Measurements from ENCODE around the gene UHRF2. TPM values are rescaled to one million over a fixed set of nuclear protein-coding genes. Genes with fewer than 3 reads are reported as not detected.

Gene UHRF2
- total RNA-seq, 4 donors from 2014 or later, result 31.1 to 44.4 (median 41.8) TPM

- intact Hi-C loops (cut with DNase I), result no loop called here
- TF ChIP-seq CTCF (IDR thresholded peaks at IDR 0.05), result no peak
- no peak overlapping the region for H3K4me3 ChIP-seq
- H3K27ac ChIP-seq (replicated peaks in 1 of 4), result no peak overlapping the region
- H3K9me3 ChIP-seq, result no peaks in the 10 kb centered on the region
- peaks cover 0 to 17% (median 8%) of the 10 kb centered on the region in 4 donors for H3K36me3 ChIP-seq
- WGBS, result 94% methylated on average over 3 of the region's 3 CpGs
- no peak for DNase-seq (ENCODE audit: extremely low spot score)
- no peaks in the 10 kb centered on the region for H3K4me1 ChIP-seq
- H3K27me3 ChIP-seq, result no peaks in the 10 kb centered on the region
Observed at GRCh38 chr9:6461619-6462018, 48.6 kb downstream of the UHRF2 start.

- intact Hi-C loops (cut with DNase I), result no loop called here
- H3K4me3 ChIP-seq, result no peak overlapping the region
- H3K36me3 ChIP-seq, result peaks cover 0 to 9% (median 6%) of the 10 kb centered on the region in 4 donors
- H3K4me1 ChIP-seq, result peaks cover 0 to 5% (median 0%) of the 10 kb centered on the region in 4 donors
- WGBS, result 91% methylated on average over 6 of the region's 6 CpGs
- no peaks in the 10 kb centered on the region for H3K9me3 ChIP-seq
- H3K27ac ChIP-seq (replicated peaks in 1 of 4), result no peak overlapping the region
- TF ChIP-seq POLR2AphosphoS5 (IDR thresholded peaks at IDR 0.05) (no peak), POLR2A (IDR thresholded peaks at IDR 0.05; ENCODE audit: low read depth) (no peak), EP300 (IDR thresholded peaks at IDR 0.05) (no peak), CTCF (IDR thresholded peaks at IDR 0.05) (no peak)
- H3K27me3 ChIP-seq, result no peaks in the 10 kb centered on the region
- DNase-seq (ENCODE audit: extremely low spot score), result no peak
Observed at GRCh38 chr9:6467006-6467625, 54.1 kb downstream of the UHRF2 start.

DNA sequence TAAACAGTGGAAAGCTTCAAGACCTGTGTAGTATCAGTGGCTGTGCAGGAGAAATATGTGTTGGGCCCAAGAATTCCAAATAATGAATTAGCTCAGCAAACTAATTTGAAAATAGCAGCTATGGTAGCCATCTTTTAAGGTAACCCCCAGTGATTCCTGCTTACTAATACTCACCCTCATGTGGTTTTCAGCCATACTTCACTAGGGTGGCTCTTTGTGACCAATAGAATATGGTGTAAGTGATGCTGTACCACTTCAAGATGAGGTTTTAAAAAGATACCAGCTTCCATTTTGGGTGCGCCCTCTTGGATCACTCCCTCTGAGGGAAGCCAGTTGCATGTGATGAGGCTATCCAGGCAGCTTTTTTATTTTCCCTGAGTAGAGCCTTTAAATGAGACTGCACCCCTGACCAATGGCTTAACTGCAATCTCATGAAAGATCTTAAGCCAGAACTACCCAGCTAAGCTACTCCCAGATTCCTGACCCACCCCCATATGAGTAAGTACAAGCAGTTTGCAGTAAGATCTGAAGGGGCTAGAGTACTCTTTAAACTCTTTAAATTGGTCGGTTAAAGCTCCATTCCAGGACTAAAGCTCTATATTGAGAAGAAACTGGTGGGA lies 58.3 kb downstream of the UHRF2 start:
- Histone ChIP-seq H3K36me3 (peaks cover 0 to 10% (median 3%) of the 10 kb centered on the region in 4 donors), H3K9me3 (no peaks in the 10 kb centered on the region), H3K27ac (replicated peaks in 1 of 4) (no peak overlapping the region), H3K4me3 (no peak overlapping the region), H3K27me3 (no peaks in the 10 kb centered on the region), H3K4me1 (peaks cover 0 to 7% (median 0%) of the 10 kb centered on the region in 4 donors)
- DNase-seq (ENCODE audit: extremely low spot score), result no peak
- intact Hi-C loops (cut with DNase I), result no loop called here
- 88% methylated on average over 2 of the region's 2 CpGs for WGBS
- no peak for TF ChIP-seq EP300 (IDR thresholded peaks at IDR 0.05)
- no peak for TF ChIP-seq CTCF (IDR thresholded peaks at IDR 0.05)
- no peak for TF ChIP-seq POLR2A (IDR thresholded peaks at IDR 0.05; ENCODE audit: low read depth)

- peaks cover 0 to 24% (median 13%) of the 10 kb centered on the region in 4 donors for H3K36me3 ChIP-seq
- no peaks in the 10 kb centered on the region for H3K27me3 ChIP-seq
- TF ChIP-seq POLR2A (IDR thresholded peaks at IDR 0.05; ENCODE audit: low read depth) (no peak), POLR2AphosphoS5 (IDR thresholded peaks at IDR 0.05) (no peak), EP300 (IDR thresholded peaks at IDR 0.05) (no peak), CTCF (IDR thresholded peaks at IDR 0.05) (no peak)
- DNase-seq (ENCODE audit: extremely low spot score), result no peak
- no peak overlapping the region for H3K27ac ChIP-seq (replicated peaks in 1 of 4)
- no peak overlapping the region for H3K4me3 ChIP-seq
- intact Hi-C loops (cut with DNase I), result no loop called here
- peaks cover 0 to 5% (median 0%) of the 10 kb centered on the region in 4 donors for H3K4me1 ChIP-seq
- 95% methylated on average over 2 of the region's 2 CpGs for WGBS
- H3K9me3 ChIP-seq, result no peaks in the 10 kb centered on the region
Observed at GRCh38 chr9:6473151-6473550, 60.2 kb downstream of the UHRF2 start.
